ENCODE measurements around the gene RTF1.

DNA sequence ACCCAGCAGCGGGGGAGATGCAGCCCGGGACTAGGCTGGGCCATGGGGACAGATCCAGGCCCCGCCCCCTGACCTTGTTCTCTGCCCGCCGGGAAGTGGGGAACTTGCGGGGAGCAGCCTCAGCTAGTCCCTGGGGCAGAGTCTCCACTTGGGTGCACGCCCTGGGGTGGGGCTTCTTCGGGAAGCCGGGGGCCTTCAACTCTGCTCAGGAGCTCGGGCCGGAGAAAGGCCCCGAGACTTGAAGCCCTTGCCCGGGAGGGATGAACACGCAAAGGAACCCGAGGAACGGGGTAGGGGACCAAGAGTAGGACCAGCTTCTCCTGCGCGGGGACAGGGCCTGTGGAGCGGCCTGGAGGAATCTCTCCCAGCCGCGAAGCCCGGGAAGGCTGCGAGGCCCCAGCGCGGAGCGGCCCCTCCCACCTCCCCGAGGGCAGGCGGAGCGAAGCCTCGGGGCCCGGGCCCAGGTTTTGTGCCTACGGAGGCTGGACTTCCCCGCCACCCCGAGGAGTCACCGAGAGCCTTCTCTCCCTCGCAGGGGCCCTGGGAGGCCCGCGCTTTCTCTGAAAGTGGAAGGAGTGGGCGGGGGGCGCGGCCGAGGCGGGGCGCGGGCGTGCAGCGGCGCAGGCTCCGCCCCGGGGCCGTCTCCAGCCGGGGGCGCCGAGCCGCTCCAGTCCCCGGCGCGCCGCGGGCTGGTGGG lies 76.5 kb downstream of the RTF1 start, which contains the start of gene ITPKA:
- TF ChIP-seq CTCF (IDR thresholded peaks at IDR 0.05 in 4 of 5, conservative IDR thresholded peaks at IDR 0.05 in 1 of 5): no peak
- TF ChIP-seq POLR2A (IDR thresholded peaks at IDR 0.05): peak in 1 of 2 donors; percentile 23
